HCT116 (cell line): ENCODE data around the gene SLC1A3. TPM values are rescaled to one million over a fixed set of nuclear protein-coding genes. Genes with fewer than 3 reads are reported as not detected.

Experiments used
- ATAC-seq: fragments of 200-7000 bp; cut with Tn5 transposase; 2 replicates; pipeline ENCODE4 v1.9.1; 2020; ENCODE audit warnings: mild to moderate bottlenecking, moderate library complexity
- BruUV-seq: library from RNA; stranded (reverse); fragments of 400-500 nt; replicated peaks from 2 replicates; lab custom pipeline; 2021; lab: Mats Ljungman, UMichigan
- CTCF ChIA-PET: fragments of 300-600 bp; sonication (Branson Sonifier 250); formaldehyde crosslinking; loops from one replicate; lab custom pipeline; 2021; ENCODE audit warnings: antibody characterized with exemption; lab: Charles Lee
- POLR2A ChIA-PET: fragments of 300-600, 350-600 bp; sonication (Branson Sonifier 250); formaldehyde crosslinking; loops from one replicate; lab custom pipeline; 2021; ENCODE audit warnings: antibody characterized with exemption; lab: Charles Lee
- RAD21 ChIA-PET, 2 experiments: fragments of 300-600 bp; sonication (Branson Sonifier 250); formaldehyde crosslinking; loops; one replicate each; lab custom pipeline; 2023; ENCODE audit warnings: low total read pairs in 2 of 2; ENCODE audit not compliant: uncharacterized antibody in 2 of 2, unreplicated experiment in 2 of 2, low non-redundant PET in 1 of 2; lab: Charles Lee
- DNase-seq: peaks from one replicate; pipeline ENCODE4 v3.0.0-alpha.2; 2010; ENCODE audit warnings: low read depth, low spot score
- H2AFZ ChIP-seq: fragments of 200-600 bp; shearing (Covaris generic), sonication (generic); 2 replicates; pipeline ENCODE4 v1.6.1; 2017; ENCODE audit warnings: low read depth, mixed run types, mixed read lengths, antibody characterized with exemption, low read length; ENCODE audit not compliant: poor library complexity, severe bottlenecking
- H3K27ac ChIP-seq: 2 replicates; pipeline ENCODE4 v1.5.1; 2012; ENCODE audit warnings: low read depth, low read length
- H3K27me3 ChIP-seq: fragments of 200-600 bp; sonication (generic); 2 replicates; pipeline ENCODE4 v1.6.1; 2016; ENCODE audit warnings: mixed run types, low read length, mixed read lengths; ENCODE audit not compliant: insufficient read depth
- H3K36me3 ChIP-seq, 2 experiments: fragments of 200-500 bp in 1 of 2; fragments of 200-600 bp in 1 of 2; sonication (Bioruptor generic) in 1 of 2; sonication (generic) in 1 of 2; 2 replicates each; pipeline versions ENCODE4 v1.5.1 to v1.6.1; 2014 to 2016; ENCODE audit warnings: low read length in 2 of 2, inconsistent platforms in 1 of 2, mixed read lengths in 1 of 2, mixed run types in 1 of 2; ENCODE audit not compliant: insufficient read depth in 2 of 2, control insufficient read depth in 1 of 2
- H3K4me1 ChIP-seq, 2 experiments: fragments of 200-600 bp in 1 of 2; sonication (generic) in 1 of 2; 2 replicates each; pipeline versions ENCODE4 v1.5.1 to v1.6.1; 2012 to 2017; ENCODE audit warnings: low read length in 2 of 2, inconsistent platforms in 1 of 2, mild to moderate bottlenecking in 1 of 2, mixed read lengths in 1 of 2, mixed run types in 1 of 2, moderate library complexity in 1 of 2; ENCODE audit not compliant: insufficient read depth in 2 of 2, control insufficient read depth in 1 of 2
- H3K4me2 ChIP-seq: fragments of 200-600 bp; sonication (generic); 2 replicates; pipeline ENCODE4 v1.6.1; 2017; ENCODE audit warnings: mixed run types, low read length, mixed read lengths
- H3K4me3 ChIP-seq, 2 experiments: fragments of 200-600 bp in 1 of 2; sonication (generic) in 1 of 2; replicated peaks in 1 of 2; 2 replicates each; pipeline ENCODE4 v1.5.1; 2011 to 2016; ENCODE audit warnings: low read length in 2 of 2, control low read depth in 1 of 2, low read depth in 1 of 2, mild to moderate bottlenecking in 1 of 2, mixed read lengths in 1 of 2, mixed run types in 1 of 2
- H3K79me2 ChIP-seq: fragments of 200-600 bp; sonication (generic); 2 replicates; pipeline ENCODE4 v1.6.1; 2017; ENCODE audit warnings: mild to moderate bottlenecking, mixed run types, low read length, moderate library complexity, mixed read lengths; ENCODE audit not compliant: insufficient read depth
- H3K9ac ChIP-seq: fragments of 200-600 bp; sonication (generic); 2 replicates; pipeline ENCODE4 v1.6.1; 2016; ENCODE audit warnings: low read length, mixed read lengths
- H3K9me2 ChIP-seq: fragments of 200-600 bp; sonication (generic), shearing (Covaris generic); 2 replicates; pipeline ENCODE4 v1.6.1; 2017; ENCODE audit warnings: mixed run types, mild to moderate bottlenecking, moderate library complexity; ENCODE audit not compliant: insufficient read depth
- H3K9me3 ChIP-seq, 2 experiments: fragments of 200-500 bp in 1 of 2; fragments of 200-600 bp in 1 of 2; sonication (Bioruptor generic) in 1 of 2; sonication (generic) in 1 of 2; 2 replicates each; pipeline ENCODE4 v1.6.1; 2014 to 2017; ENCODE audit warnings: low read length in 2 of 2, mixed read lengths in 2 of 2, inconsistent platforms in 1 of 2, low read depth in 1 of 2, mild to moderate bottlenecking in 1 of 2, mixed run types in 1 of 2, moderate library complexity in 1 of 2; ENCODE audit not compliant: control insufficient read depth in 1 of 2, insufficient read depth in 1 of 2
- H4K20me1 ChIP-seq: fragments of 200-600 bp; sonication (generic), shearing (Covaris generic); 2 replicates; pipeline ENCODE4 v1.6.1; 2017; ENCODE audit warnings: mixed run types, mild to moderate bottlenecking, moderate library complexity; ENCODE audit not compliant: insufficient read depth
- CEBPB ChIP-seq: IDR thresholded peaks from 2 replicates; pipeline ENCODE4 v1.6.1; 2012; ENCODE audit warnings: low read depth
- EZH2 ChIP-seq: fragments of 200-600 bp; sonication (generic); IDR thresholded peaks from 2 replicates; pipeline ENCODE4 v1.6.1; 2017; ENCODE audit warnings: antibody characterized with exemption, mixed run types
- EZH2phosphoT487 ChIP-seq: fragments of 200-600 bp; IDR thresholded peaks from 2 replicates; pipeline ENCODE4 v1.6.1; 2018; ENCODE audit warnings: antibody characterized with exemption, borderline replicate concordance
- JUND ChIP-seq: IDR thresholded peaks from 2 replicates; pipeline ENCODE4 v1.6.1; 2012
- POLR2AphosphoS5 ChIP-seq: IDR thresholded peaks from 2 replicates; pipeline ENCODE4 v1.6.1; 2011; ENCODE audit warnings: mild to moderate bottlenecking, low read depth, low read length, moderate library complexity
- RAD21 ChIP-seq: IDR thresholded peaks from 2 replicates; pipeline ENCODE4 v1.6.1; 2012; ENCODE audit warnings: low read depth, mild to moderate bottlenecking
- SIN3A ChIP-seq: IDR thresholded peaks from 2 replicates; pipeline ENCODE4 v1.6.1; 2012; ENCODE audit warnings: low read depth
- SP1 ChIP-seq: IDR thresholded peaks from 2 replicates; pipeline ENCODE4 v1.6.1; 2012; ENCODE audit warnings: low read depth
- SRF ChIP-seq: IDR thresholded peaks from 2 replicates; pipeline ENCODE4 v1.6.1; 2012; ENCODE audit warnings: low read depth
- TCF7L2 ChIP-seq: IDR thresholded peaks from 2 replicates; pipeline ENCODE4 v1.7.0; 2011; ENCODE audit warnings: borderline replicate concordance, inconsistent platforms; ENCODE audit not compliant: insufficient read depth, insufficient read length; ENCODE audit errors: extremely low read depth
- YY1 ChIP-seq: IDR thresholded peaks from 2 replicates; pipeline ENCODE4 v1.6.1; 2011; ENCODE audit warnings: low read length, low read depth, moderate library complexity, mild to moderate bottlenecking; ENCODE audit not compliant: insufficient replicate concordance; ENCODE audit errors: extremely low read depth
- ZBTB33 ChIP-seq: IDR thresholded peaks from 2 replicates; pipeline ENCODE4 v1.6.1; 2011; ENCODE audit warnings: mild to moderate bottlenecking, low read length, moderate library complexity; ENCODE audit not compliant: insufficient replicate concordance; ENCODE audit errors: extremely low read depth
- ZNF274 ChIP-seq: fragments of 200-500 bp; sonication (Bioruptor generic); IDR thresholded peaks from 2 replicates; pipeline ENCODE4 v1.6.1; 2014; ENCODE audit warnings: mild to moderate bottlenecking, low read depth, low read length, inconsistent platforms
- intact Hi-C: fragments of 100-400 bp; cut with micrococcal nuclease; formaldehyde crosslinking; loops from 2 replicates; pipeline ENCODE4 v1.10.0; 2022
- total RNA-seq: library from RNA; stranded (reverse); gene quantifications from one replicate; pipeline ENCODE4 v1.2.1, GENCODE V29; 2021; ENCODE audit not compliant: unreplicated experiment
- TF ChIP-seq, protein P1 (sequence below): IDR thresholded peaks from 2 replicates; pipeline ENCODE4 v1.6.1; 2012
- TF ChIP-seq, protein P2 (sequence below), 3 experiments: fragments of 200-600 bp in 1 of 3; sonication (generic) in 1 of 3; IDR thresholded peaks in 2 of 3; conservative IDR thresholded peaks in 1 of 3; 2 replicates each; pipeline ENCODE4 v1.5.1; 2012 to 2017; ENCODE audit warnings: low read depth in 2 of 3, low read length in 2 of 3, antibody characterized with exemption in 1 of 3, borderline replicate concordance in 1 of 3, control low read depth in 1 of 3, mild to moderate bottlenecking in 1 of 3, mixed read lengths in 1 of 3, mixed run types in 1 of 3, moderate library complexity in 1 of 3; ENCODE audit not compliant: insufficient read depth in 1 of 3

SLC1A3 gene
- total RNA-seq, 1 experiment from 2014 or later = 12.9 TPM

GRCh38 chr5:36669015-36669651 is 62.7 kb downstream of the SLC1A3 start:
- DNase-seq (no peak), ATAC-seq (no peak)

GRCh38 chr5:36670548-36670947 is 64.1 kb downstream of the SLC1A3 start:
- no peaks in the 10 kb centered on the region for H4K20me1 ChIP-seq
- ChIA-PET RAD21 (no interaction called here), CTCF (no interaction called here), POLR2A (no interaction called here)
- peaks cover 2 to 4% of the 10 kb centered on the region in 2 experiments; a peak in 3 of 4 replicates for H3K4me1 ChIP-seq
- intact Hi-C loops = no loop called here
- no TSS peak for BruUV-seq
- no peaks in the 10 kb centered on the region for H3K9me3 ChIP-seq
- no peaks in the 10 kb centered on the region for H3K9me2 ChIP-seq
- H3K4me3 ChIP-seq = no peak overlapping the region
- no peaks in the 10 kb centered on the region for H3K36me3 ChIP-seq
- no peak overlapping the region for H2AFZ ChIP-seq
- H3K27ac ChIP-seq = no peak overlapping the region
- no peaks in the 10 kb centered on the region for H3K79me2 ChIP-seq
- H3K9ac ChIP-seq = no peak overlapping the region
- DNase-seq (no peak), ATAC-seq (no peak)
- no peaks in the 10 kb centered on the region for H3K27me3 ChIP-seq
- H3K4me2 ChIP-seq = no peak overlapping the region
- no peak for TF ChIP-seq RAD21
- no peak for TF ChIP-seq CEBPB
- TF ChIP-seq ZBTB33 = no peak
- no peak for TF ChIP-seq TCF7L2
- no peak for TF ChIP-seq YY1
- TF ChIP-seq EZH2phosphoT487 = no peak
- TF ChIP-seq POLR2AphosphoS5 = no peak
- no peak for TF ChIP-seq SIN3A
- TF ChIP-seq SP1 = no peak
- TF ChIP-seq, protein P1, sequence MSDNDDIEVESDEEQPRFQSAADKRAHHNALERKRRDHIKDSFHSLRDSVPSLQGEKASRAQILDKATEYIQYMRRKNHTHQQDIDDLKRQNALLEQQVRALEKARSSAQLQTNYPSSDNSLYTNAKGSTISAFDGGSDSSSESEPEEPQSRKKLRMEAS = no peak
- TF ChIP-seq, protein P2, sequence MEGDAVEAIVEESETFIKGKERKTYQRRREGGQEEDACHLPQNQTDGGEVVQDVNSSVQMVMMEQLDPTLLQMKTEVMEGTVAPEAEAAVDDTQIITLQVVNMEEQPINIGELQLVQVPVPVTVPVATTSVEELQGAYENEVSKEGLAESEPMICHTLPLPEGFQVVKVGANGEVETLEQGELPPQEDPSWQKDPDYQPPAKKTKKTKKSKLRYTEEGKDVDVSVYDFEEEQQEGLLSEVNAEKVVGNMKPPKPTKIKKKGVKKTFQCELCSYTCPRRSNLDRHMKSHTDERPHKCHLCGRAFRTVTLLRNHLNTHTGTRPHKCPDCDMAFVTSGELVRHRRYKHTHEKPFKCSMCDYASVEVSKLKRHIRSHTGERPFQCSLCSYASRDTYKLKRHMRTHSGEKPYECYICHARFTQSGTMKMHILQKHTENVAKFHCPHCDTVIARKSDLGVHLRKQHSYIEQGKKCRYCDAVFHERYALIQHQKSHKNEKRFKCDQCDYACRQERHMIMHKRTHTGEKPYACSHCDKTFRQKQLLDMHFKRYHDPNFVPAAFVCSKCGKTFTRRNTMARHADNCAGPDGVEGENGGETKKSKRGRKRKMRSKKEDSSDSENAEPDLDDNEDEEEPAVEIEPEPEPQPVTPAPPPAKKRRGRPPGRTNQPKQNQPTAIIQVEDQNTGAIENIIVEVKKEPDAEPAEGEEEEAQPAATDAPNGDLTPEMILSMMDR (IDR thresholded peaks at IDR 0.05 in 2 of 3, conservative IDR thresholded peaks at IDR 0.05 in 1 of 3; ENCODE audit: borderline replicate concordance in 1 of 3, insufficient read depth in 1 of 3, low read depth in 2 of 3, low read length in 2 of 3) = no peak
- no peak for TF ChIP-seq SRF
- no peak for TF ChIP-seq EZH2
- no peak for TF ChIP-seq ZNF274
- no peak for TF ChIP-seq JUND

More at GRCh38 chr5:36669015-36669651, 62.7 kb downstream of the SLC1A3 start:
- intact Hi-C loops = no loop called here
- no peak overlapping the region for H3K9ac ChIP-seq
- no peak for TF ChIP-seq ZNF274
- no peak for TF ChIP-seq SIN3A
- TF ChIP-seq JUND = no peak
- H4K20me1 ChIP-seq = no peaks in the 10 kb centered on the region
- ChIA-PET CTCF (no interaction called here), RAD21 (no interaction called here), POLR2A (no interaction called here)
- no peaks in the 10 kb centered on the region for H3K9me3 ChIP-seq
- H3K4me2 ChIP-seq = no peak overlapping the region
- no peaks in the 10 kb centered on the region for H3K36me3 ChIP-seq
- H3K4me3 ChIP-seq = no peak overlapping the region
- H3K27ac ChIP-seq = no peak overlapping the region
- no peaks in the 10 kb centered on the region for H3K27me3 ChIP-seq
- no peak overlapping the region for H2AFZ ChIP-seq
- H3K9me2 ChIP-seq = no peaks in the 10 kb centered on the region
- BruUV-seq = no TSS peak
- H3K79me2 ChIP-seq = no peaks in the 10 kb centered on the region
- H3K4me1 ChIP-seq = peaks cover 14 to 18% of the 10 kb centered on the region in 2 experiments
